ENCODE measurements around the gene RFTN2.
"Not testable (repeated sequence)": the region's sequence is repeated elsewhere in the genome, so short reads cannot be mapped to it uniquely, and the experiment has no call there.

Gene RFTN2

GRCh38 chr2:197675246-197675645, at the start of gene RFTN2:
RFTN2 (minus strand) TSS chr2:197675587; CDS start chr2:197675458, 129 bp downstream.
- no peak for DNase-seq (ENCODE audit: low spot score)

- DNase-seq (ENCODE audit: low spot score) = no peak
Measured at GRCh38 chr2:197717863-197718262, 42.5 kb upstream of the RFTN2 start.

GRCh38 chr2:197713271-197713670, 37.9 kb upstream of the RFTN2 start:
- no peak for DNase-seq (ENCODE audit: low spot score)

- no peak for DNase-seq (ENCODE audit: low spot score)
Measured at GRCh38 chr2:197711578-197711977, 36.2 kb upstream of the RFTN2 start.

GRCh38 chr2:197710424-197711042, 35.1 kb upstream of the RFTN2 start:
- DNase-seq (ENCODE audit: low spot score) = no peak

- not testable (repeated sequence) for DNase-seq (ENCODE audit: low spot score)
Measured at GRCh38 chr2:197709140-197709539, 33.8 kb upstream of the RFTN2 start.

GRCh38 chr2:197708331-197708730, 32.9 kb upstream of the RFTN2 start:
- no peak for DNase-seq (ENCODE audit: low spot score)

- DNase-seq (ENCODE audit: low spot score) = peak; percentile 60
Measured at GRCh38 chr2:197707316-197708213, 32.2 kb upstream of the RFTN2 start.

- no peak for DNase-seq (ENCODE audit: low spot score)
Measured at GRCh38 chr2:197706839-197707207, 31.4 kb upstream of the RFTN2 start.

- no peak for DNase-seq (ENCODE audit: low spot score)
Measured at GRCh38 chr2:197705912-197706838, 30.8 kb upstream of the RFTN2 start.

- peak; percentile 93 for DNase-seq (ENCODE audit: low spot score)
Measured at GRCh38 chr2:197705121-197705911, 29.9 kb upstream of the RFTN2 start, which contains the start of gene MARS2. MARS2 (plus strand) TSS chr2:197705369; CDS start chr2:197705406, 37 bp downstream.

GRCh38 chr2:197704434-197705120, 29.2 kb upstream of the RFTN2 start:
- DNase-seq (ENCODE audit: low spot score) = no peak

- DNase-seq (ENCODE audit: low spot score) = no peak
Measured at GRCh38 chr2:197700960-197701359, 25.6 kb upstream of the RFTN2 start.

- not testable (repeated sequence) for DNase-seq (ENCODE audit: low spot score)
Measured at GRCh38 chr2:197699724-197700123, 24.3 kb upstream of the RFTN2 start.

- not testable (repeated sequence) for DNase-seq (ENCODE audit: low spot score)
Measured at GRCh38 chr2:197696571-197696970, 21.2 kb upstream of the RFTN2 start.

- DNase-seq (ENCODE audit: low spot score) = not testable (repeated sequence)
Measured at GRCh38 chr2:197695971-197696370, 20.6 kb upstream of the RFTN2 start.

GRCh38 chr2:197695206-197695605, 19.8 kb upstream of the RFTN2 start:
- not testable (repeated sequence) for DNase-seq (ENCODE audit: low spot score)

GRCh38 chr2:197677483-197677882, 2.1 kb upstream of the RFTN2 start:
- DNase-seq (ENCODE audit: low spot score) = no peak

GRCh38 chr2:197677056-197677455, 1.7 kb upstream of the RFTN2 start:
- DNase-seq (ENCODE audit: low spot score) = no peak

GRCh38 chr2:197675711-197676188, 363 bp upstream of the RFTN2 start:
- DNase-seq (ENCODE audit: low spot score) = peak; percentile 48

- peak; percentile 36 for DNase-seq (ENCODE audit: low spot score)
Measured at GRCh38 chr2:197674591-197674990, 796 bp downstream of the RFTN2 start.
